OCI-LY1 (cell line): Measurements from ENCODE around the gene PTPRS.

Source experiments
- H2AFZ ChIP-seq: fragments of 200-600 bp; sonication (generic), shearing (Covaris generic); 2 replicates; pipeline ENCODE4 v1.6.0; 2014; ENCODE audit warnings: antibody characterized with exemption, mild to moderate bottlenecking, low read length
- H3F3A ChIP-seq: fragments of 200-600 bp; sonication (generic), shearing (Covaris generic); 2 replicates; pipeline ENCODE4 v1.6.0; 2014; ENCODE audit warnings: mild to moderate bottlenecking, antibody characterized with exemption, low read length, moderate library complexity; ENCODE audit not compliant: insufficient read depth
- H3K27ac ChIP-seq: fragments of 200-600 bp; sonication (generic); 2 replicates; pipeline ENCODE4 v1.5.1; 2014; ENCODE audit warnings: low read length, mixed run types, mild to moderate bottlenecking, low read depth; ENCODE audit not compliant: poor library complexity, severe bottlenecking
- H3K27me3 ChIP-seq: fragments of 200-600 bp; sonication (generic); 2 replicates; pipeline ENCODE4 v1.6.0; 2014; ENCODE audit warnings: antibody characterized with exemption, mild to moderate bottlenecking, low read length, moderate library complexity; ENCODE audit not compliant: insufficient read depth
- H3K36me3 ChIP-seq: fragments of 200-600 bp; sonication (generic); 2 replicates; pipeline ENCODE4 v1.6.1; 2014; ENCODE audit warnings: mild to moderate bottlenecking, antibody characterized with exemption, low read length, moderate library complexity, mixed read lengths; ENCODE audit not compliant: insufficient read depth
- H3K4me1 ChIP-seq: fragments of 200-600 bp; sonication (generic); 2 replicates; pipeline ENCODE4 v1.5.1; 2014; ENCODE audit warnings: mild to moderate bottlenecking, low read length, moderate library complexity; ENCODE audit not compliant: insufficient read depth, severe bottlenecking
- H3K4me2 ChIP-seq: fragments of 200-600 bp; sonication (generic), shearing (Covaris generic); 2 replicates; pipeline ENCODE4 v1.6.1; 2014; ENCODE audit warnings: low read length
- H3K4me3 ChIP-seq: fragments of 200-600 bp; sonication (generic); 2 replicates; pipeline ENCODE4 v1.5.1; 2014; ENCODE audit warnings: low read length, low read depth, mild to moderate bottlenecking, mixed read lengths; ENCODE audit not compliant: poor library complexity, severe bottlenecking
- H3K79me2 ChIP-seq: fragments of 200-600 bp; shearing (Covaris generic); 2 replicates; pipeline ENCODE4 v1.6.1; 2016; ENCODE audit warnings: mixed run types, low read length, mixed read lengths; ENCODE audit not compliant: insufficient read depth
- H3K9ac ChIP-seq: fragments of 200-600 bp; sonication (generic), shearing (Covaris generic); 2 replicates; pipeline ENCODE4 v1.6.1; 2014; ENCODE audit warnings: mild to moderate bottlenecking, low read length, mixed read lengths
- H3K9me2 ChIP-seq: fragments of 200-600 bp; sonication (generic), shearing (Covaris generic); 2 replicates; pipeline ENCODE4 v1.6.1; 2014; ENCODE audit warnings: low read depth, mild to moderate bottlenecking, low read length, mixed read lengths
- H3K9me3 ChIP-seq: fragments of 200-600 bp; shearing (Covaris generic); 2 replicates; pipeline ENCODE4 v1.6.1; 2014; ENCODE audit warnings: low read length, mixed read lengths
- H4K20me1 ChIP-seq: fragments of 200-600 bp; sonication (generic), shearing (Covaris generic); 2 replicates; pipeline ENCODE4 v1.6.0; 2016; ENCODE audit warnings: mild to moderate bottlenecking, low read length; ENCODE audit not compliant: insufficient read depth
- CTCF ChIP-seq: fragments of 200-600 bp; sonication (generic), shearing (Covaris generic); IDR thresholded peaks from 2 replicates; pipeline ENCODE4 v1.5.1; 2017; ENCODE audit warnings: mild to moderate bottlenecking, antibody characterized with exemption, low read length, moderate library complexity, mixed read lengths
- EZH2 ChIP-seq: fragments of 200-600 bp; sonication (generic), shearing (Covaris generic); IDR thresholded peaks from 2 replicates; pipeline ENCODE4 v1.8.0; 2017; ENCODE audit warnings: borderline replicate concordance, mixed run types, mild to moderate bottlenecking, antibody characterized with exemption, low read length, moderate library complexity, mixed read lengths

Gene PTPRS

GRCh38 chr19:5323475-5323811 lies 17.2 kb downstream of the PTPRS start:
- H3K79me2 ChIP-seq, result no peaks in the 10 kb centered on the region
- no peaks in the 10 kb centered on the region for H3K36me3 ChIP-seq
- no peaks in the 10 kb centered on the region for H3K4me1 ChIP-seq
- no peak overlapping the region for H3K4me2 ChIP-seq
- no peaks in the 10 kb centered on the region for H3K9me2 ChIP-seq
- no peak overlapping the region for H3K9ac ChIP-seq
- H3K9me3 ChIP-seq, result no peaks in the 10 kb centered on the region
- H3K27ac ChIP-seq, result no peak overlapping the region
- TF ChIP-seq EZH2, result no peak
- TF ChIP-seq CTCF, result no peak
- H4K20me1 ChIP-seq, result no peaks in the 10 kb centered on the region
- H3K27me3 ChIP-seq, result peaks cover 14% of the 10 kb centered on the region
- H2AFZ ChIP-seq, result no peak overlapping the region
- no peaks in the 10 kb centered on the region for H3F3A ChIP-seq
- H3K4me3 ChIP-seq, result no peak overlapping the region

- H2AFZ ChIP-seq, result no peak overlapping the region
- no peak overlapping the region for H3K4me3 ChIP-seq
- no peaks in the 10 kb centered on the region for H3K79me2 ChIP-seq
- no peak for TF ChIP-seq CTCF
- TF ChIP-seq EZH2, result no peak
- H3K9ac ChIP-seq, result no peak overlapping the region
- H3K36me3 ChIP-seq, result no peaks in the 10 kb centered on the region
- no peaks in the 10 kb centered on the region for H3F3A ChIP-seq
- no peak overlapping the region for H3K4me2 ChIP-seq
- no peak overlapping the region for H3K27ac ChIP-seq
- H3K9me2 ChIP-seq, result no peaks in the 10 kb centered on the region
- no peaks in the 10 kb centered on the region for H3K9me3 ChIP-seq
- peaks cover 21% of the 10 kb centered on the region for H3K27me3 ChIP-seq
- no peaks in the 10 kb centered on the region for H3K4me1 ChIP-seq
- no peaks in the 10 kb centered on the region for H4K20me1 ChIP-seq
These were observed 18.5 kb downstream of the PTPRS start for GRCh38 chr19:5321851-5322681.

- Histone ChIP-seq H3K27me3 (peaks cover 21% of the 10 kb centered on the region), H3K9ac (no peak overlapping the region), H3K9me3 (no peaks in the 10 kb centered on the region), H3K79me2 (no peaks in the 10 kb centered on the region), H2AFZ (no peak overlapping the region), H4K20me1 (no peaks in the 10 kb centered on the region), H3F3A (no peaks in the 10 kb centered on the region), H3K27ac (no peak overlapping the region), H3K36me3 (no peaks in the 10 kb centered on the region), H3K4me2 (no peak overlapping the region), H3K4me3 (no peak overlapping the region), H3K9me2 (no peaks in the 10 kb centered on the region), H3K4me1 (no peaks in the 10 kb centered on the region)
- no peak for TF ChIP-seq EZH2
- TF ChIP-seq CTCF, result no peak
These were observed 19.5 kb downstream of the PTPRS start for GRCh38 chr19:5321066-5321642.
